ENCODE results near the gene ANKRD34B.
A peak's percentile ranks its signal among the peaks of the same experiment; 100 is the strongest.
"Not testable (repeated sequence)": the region's sequence is repeated elsewhere in the genome, so short reads cannot be mapped to it uniquely, and the experiment has no call there.

The ANKRD34B gene

DNA sequence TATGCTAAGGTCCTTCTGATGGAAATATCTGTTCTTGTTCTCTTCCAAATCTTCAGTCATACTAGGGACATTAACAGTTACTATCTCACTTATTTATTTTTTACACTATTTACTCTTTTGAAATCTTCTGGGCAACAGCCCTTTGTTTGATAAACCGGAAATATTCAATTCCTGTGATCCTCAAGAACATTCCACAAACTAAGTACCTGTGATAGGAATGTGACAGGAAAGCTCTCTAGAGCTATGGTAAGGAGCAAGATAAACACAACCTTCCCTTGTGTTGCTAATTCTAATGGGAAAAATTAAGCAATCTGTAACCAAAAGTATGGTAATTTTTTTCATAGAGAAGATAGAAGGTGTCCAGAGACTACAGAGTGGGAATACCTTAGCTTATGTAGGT is 22.0 kb upstream of the ANKRD34B start:
- TF ChIP-seq CTCF (conservative IDR thresholded peaks at IDR 0.05; ENCODE audit: control insufficient read depth, insufficient read depth, low read depth, low read length): no peak
- no peak for DNase-seq (ENCODE audit: low read depth)

DNA sequence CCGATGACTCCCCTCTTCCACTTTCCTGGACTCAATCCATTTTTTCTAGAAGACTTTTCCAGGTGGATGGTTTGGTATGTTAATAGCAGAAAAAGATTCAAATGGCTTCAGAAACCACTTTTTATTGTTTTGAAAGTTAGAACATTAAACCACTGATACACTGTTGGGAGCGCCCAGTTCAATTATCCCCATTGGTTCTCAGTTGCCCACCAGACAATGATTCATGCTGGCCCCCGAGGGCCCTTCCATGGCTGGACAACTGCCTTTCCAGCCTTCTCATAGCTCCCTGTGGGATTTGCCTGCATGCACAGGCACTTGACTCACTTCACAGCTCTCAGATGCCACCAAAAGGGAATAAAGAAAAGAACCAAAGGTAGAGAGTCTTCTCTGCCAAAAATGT is 21.3 kb upstream of the ANKRD34B start:
- TF ChIP-seq CTCF (conservative IDR thresholded peaks at IDR 0.05; ENCODE audit: control insufficient read depth, insufficient read depth, low read depth, low read length): no peak
- no peak overlapping the region for H3K4me3 ChIP-seq (ENCODE audit: control insufficient read depth, low read depth, low read length)
- peak; percentile 44 for DNase-seq (ENCODE audit: low read depth)

More for the DNA sequence above, 22.0 kb upstream of the ANKRD34B start:
- H3K4me3 ChIP-seq (ENCODE audit: control insufficient read depth, low read depth, low read length): no peak overlapping the region

DNA sequence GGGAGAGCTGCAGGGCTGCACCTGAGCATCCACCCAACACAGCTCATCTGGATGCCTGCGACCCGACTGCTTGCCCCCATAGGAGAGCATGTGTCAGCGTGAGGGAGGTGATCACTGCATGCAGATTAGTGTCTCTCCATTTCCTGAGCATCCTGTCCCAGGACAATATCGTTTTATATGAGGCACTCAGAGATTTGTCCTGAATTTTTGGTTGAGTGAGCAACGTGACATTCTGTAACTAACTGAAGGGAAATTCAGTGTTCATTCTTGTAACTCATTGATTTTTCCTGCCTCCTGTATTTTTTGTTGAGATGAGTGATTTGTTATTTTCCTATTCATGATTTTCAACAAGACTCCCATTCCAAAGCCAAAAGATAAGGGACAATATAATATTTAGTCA is 20.7 kb upstream of the ANKRD34B start:
- no peak overlapping the region for H3K4me3 ChIP-seq (ENCODE audit: control insufficient read depth, low read depth, low read length)
- DNase-seq (ENCODE audit: low read depth): no peak
- TF ChIP-seq CTCF (conservative IDR thresholded peaks at IDR 0.05; ENCODE audit: control insufficient read depth, insufficient read depth, low read depth, low read length): no peak

DNA sequence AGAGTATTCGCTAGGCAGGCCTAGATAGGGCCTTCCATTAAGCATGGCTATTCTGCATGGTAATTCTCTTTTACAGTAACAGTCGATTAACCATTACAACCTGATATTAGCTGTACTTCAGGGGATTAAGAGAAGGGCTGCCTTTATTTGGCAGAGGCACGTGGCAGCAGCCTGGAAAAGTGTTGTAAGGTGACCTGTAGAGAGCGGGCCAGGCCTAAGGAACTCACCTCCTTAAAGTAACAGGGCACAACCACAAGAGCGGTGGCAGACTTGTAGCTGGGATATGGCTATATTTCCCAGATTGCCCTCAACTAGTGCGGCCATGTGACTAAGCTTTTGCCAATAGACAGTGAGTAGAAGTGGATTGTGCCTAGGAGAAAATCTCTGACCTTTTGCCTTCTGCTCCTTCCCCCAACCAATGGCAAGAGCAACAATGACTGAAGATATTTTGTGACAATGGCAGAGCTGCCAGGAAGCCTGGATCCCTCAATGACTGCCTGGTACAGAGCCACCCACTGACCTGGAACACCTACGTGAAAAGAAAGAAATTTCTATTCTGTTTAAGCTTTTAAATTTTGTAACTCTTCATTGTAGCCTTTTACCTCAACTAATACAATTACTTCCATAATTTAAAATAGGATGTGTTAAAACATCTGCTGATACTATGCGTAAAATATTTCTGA is 18.9 kb upstream of the ANKRD34B start:
- no peak overlapping the region for H3K4me3 ChIP-seq (ENCODE audit: control insufficient read depth, low read depth, low read length)
- no peak for TF ChIP-seq CTCF (conservative IDR thresholded peaks at IDR 0.05; ENCODE audit: control insufficient read depth, insufficient read depth, low read depth, low read length)
- no peak for DNase-seq (ENCODE audit: low read depth)

GRCh38 chr5:80584770-80585169 is 14.7 kb upstream of the ANKRD34B start:
- H3K4me3 ChIP-seq (ENCODE audit: control insufficient read depth, low read depth, low read length): no peak overlapping the region
- no peak for TF ChIP-seq CTCF (conservative IDR thresholded peaks at IDR 0.05; ENCODE audit: control insufficient read depth, insufficient read depth, low read depth, low read length)
- no peak for DNase-seq (ENCODE audit: low read depth)

DNA sequence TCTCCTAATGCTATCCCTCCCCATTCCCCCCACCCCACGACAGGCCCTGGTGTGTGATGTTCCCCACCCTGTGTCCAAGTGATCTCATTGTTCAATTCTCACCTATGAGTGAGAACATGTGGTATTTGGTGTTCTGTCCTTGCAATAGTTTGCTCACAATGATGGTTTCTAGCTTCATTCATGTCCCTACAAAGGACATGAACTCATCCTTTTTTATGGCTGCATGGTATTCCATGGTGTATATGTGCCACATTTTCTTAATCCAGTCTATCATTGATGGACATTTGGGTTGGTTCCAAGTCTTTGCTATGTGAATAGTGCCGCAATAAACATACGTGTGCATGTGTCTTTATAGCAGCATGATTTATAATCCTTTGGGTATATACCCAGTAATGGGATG is 10.2 kb upstream of the ANKRD34B start:
- H3K4me3 ChIP-seq (ENCODE audit: control insufficient read depth, low read depth, low read length); DNase-seq (ENCODE audit: low read depth): not testable (repeated sequence)

DNA sequence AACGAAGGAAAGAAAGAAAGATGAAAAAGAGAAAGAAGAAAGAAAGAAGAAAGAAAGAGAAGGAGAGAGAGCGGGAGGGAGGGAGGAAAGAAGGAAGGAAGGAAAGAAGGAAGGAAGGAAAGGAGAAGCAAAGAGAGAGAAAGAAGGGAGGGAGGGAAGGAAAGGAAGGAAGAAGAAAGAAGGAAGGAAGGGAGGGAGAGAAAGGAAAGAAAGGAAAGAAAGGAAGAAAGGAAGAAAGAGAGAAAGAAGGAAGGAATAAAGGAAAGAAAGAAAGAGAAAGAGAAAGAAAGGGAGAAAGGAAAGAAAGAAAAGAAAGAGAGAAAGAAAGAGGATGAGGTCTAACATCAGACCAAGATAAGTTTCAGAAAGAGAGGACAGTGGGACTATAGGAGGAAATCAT is 9.0 kb upstream of the ANKRD34B start:
- H3K4me3 ChIP-seq (ENCODE audit: control insufficient read depth, low read depth, low read length): no peak overlapping the region
- no peak for DNase-seq (ENCODE audit: low read depth)
- no peak for TF ChIP-seq CTCF (conservative IDR thresholded peaks at IDR 0.05; ENCODE audit: control insufficient read depth, insufficient read depth, low read depth, low read length)
